ENCODE results near the gene FHL2.
"Not testable (repeated sequence)": the region's sequence is repeated elsewhere in the genome, so short reads cannot be mapped to it uniquely, and the experiment has no call there.

The FHL2 gene

DNA sequence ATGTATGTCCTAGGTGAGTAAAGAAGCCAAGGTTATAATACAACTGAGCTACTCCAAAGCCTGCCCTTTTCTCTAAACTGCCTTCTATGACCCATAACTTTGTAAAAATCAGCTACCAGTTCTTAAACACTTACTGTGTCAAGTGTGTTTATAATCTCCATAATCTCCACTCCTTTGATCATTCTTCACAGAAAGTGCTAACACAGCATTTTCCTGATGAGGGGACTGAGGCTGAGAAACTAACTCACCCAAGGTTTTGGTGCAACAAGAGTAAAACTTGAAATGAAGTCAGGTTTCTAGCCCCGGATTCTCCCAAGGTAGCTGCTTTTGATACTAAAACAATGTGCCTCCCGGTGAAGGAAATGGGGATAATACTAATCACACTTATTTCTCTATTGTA is 63.4 kb downstream of the FHL2 start:
- DNase-seq, result no peak

DNA sequence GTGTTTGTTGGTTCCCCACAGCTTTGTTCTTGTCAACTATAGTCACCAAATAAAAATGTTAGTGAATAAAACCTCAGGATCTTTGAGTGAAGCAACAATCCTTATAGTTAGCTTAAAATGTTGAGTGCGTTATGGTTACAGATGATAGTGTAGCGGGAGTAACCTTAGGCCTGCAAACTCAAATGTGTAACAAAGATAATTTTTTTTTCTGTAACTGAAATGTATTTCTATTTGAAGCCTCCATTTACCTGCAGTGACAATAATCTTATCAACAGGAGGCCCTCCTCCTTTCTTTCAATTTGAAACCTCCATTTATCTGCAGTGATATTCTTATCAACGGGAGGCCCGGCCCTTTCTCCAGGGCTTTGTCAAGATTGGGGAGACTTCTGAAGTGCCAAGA is 64.6 kb downstream of the FHL2 start:
- DNase-seq, result no peak

DNA sequence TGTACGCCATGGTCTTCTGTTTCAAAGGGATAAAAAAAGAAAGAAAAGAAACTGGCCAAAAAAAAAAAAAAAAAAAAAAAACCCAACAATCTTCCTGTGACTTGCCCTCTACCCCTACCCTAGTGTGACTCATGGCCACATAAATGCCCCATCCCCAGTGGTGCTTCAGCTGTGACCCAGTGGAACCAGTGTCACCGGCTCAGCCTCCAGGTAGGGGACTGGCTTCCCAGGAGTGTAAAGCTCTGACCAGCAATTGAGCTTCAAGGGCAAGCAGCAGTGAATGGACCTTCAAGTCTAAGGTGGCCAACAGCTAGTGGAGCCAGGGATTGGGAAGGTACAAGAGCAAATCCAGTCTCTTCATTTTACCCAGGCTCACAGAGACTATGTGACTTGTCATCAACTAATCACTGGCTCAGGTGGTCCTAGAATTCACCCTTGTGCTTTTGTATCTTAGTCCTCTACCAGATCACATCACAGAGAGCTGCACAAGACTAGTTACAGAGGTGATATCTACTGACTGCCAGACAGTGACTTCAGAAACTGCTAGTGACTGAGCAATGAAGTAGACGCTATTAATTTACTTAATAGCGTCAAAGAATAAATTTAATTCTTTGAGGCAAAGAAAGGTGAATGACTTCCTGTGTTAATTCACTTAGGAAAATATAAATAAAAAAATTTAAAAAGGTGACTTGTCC is 68.0 kb downstream of the FHL2 start:
- DNase-seq, result no peak

DNA sequence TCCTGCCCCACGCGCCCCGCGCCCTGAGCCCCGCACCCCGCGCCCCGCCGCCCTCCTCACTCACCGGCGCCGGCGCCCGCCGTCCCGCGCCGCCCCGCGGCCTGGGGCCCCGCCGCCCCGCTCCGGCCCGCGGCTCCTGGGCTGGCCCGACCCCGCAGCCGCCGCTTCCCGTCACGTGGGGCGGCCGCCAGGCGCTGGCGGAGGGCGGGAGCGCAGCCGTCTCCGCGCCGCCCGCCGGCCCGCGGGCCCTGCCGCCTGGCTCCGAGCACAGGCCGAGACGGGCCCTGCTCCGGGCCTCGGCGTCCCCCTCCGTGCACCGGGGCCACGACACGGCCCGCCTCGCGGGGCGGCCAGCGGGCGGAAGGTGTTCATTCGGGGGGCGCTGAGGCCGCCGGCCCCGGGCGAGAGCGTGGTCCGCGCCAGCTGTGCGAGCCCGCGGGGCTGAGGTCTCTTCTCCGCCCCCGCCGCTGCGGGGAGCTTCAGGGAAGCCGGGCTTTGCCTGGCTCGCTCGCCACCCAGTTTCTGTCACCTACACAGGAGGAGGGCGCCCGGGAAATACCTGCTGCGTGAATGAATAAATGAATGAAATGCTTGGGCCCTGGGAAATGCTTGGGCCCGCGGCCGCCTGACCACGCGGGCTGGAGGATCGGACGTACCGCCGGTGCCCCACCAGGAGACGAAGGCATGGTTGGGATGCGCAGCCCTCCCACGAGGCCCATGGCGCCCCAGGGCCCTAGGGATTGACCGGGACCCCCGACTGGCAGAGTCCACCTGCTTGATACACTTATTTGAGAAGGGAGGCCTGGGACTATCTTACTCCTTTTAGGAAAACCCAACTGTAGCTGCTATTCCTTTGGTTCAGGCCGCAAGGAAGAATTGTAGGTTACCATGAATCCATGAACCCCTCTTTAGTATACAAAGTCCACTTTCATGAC is 69.0 kb downstream of the FHL2 start, which contains the start of gene TGFBRAP1:
Gene TGFBRAP1, minus strand, starts transcription at position 175 of the 935 bp plus-strand sequence. CDS start 21,434 bp downstream, outside the sequence.
- no peak for DNase-seq

DNA sequence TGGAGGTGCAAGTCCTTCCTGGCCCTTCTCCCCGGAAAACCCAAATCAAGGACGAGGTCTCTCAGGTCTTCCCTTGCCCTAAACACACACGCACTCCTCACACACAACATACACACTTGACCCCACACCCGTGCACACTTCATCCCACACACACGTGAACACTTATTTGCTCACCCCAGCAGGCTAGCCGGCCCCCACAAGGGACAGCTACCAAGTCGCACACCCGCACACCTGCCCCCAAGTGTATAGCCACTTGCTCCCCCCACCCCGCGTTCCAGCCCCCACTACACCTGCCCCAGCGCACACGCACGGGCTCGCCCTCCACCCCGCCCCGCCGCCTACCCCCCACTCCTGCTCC is 69.7 kb downstream of the FHL2 start:
- no peak for DNase-seq

DNA sequence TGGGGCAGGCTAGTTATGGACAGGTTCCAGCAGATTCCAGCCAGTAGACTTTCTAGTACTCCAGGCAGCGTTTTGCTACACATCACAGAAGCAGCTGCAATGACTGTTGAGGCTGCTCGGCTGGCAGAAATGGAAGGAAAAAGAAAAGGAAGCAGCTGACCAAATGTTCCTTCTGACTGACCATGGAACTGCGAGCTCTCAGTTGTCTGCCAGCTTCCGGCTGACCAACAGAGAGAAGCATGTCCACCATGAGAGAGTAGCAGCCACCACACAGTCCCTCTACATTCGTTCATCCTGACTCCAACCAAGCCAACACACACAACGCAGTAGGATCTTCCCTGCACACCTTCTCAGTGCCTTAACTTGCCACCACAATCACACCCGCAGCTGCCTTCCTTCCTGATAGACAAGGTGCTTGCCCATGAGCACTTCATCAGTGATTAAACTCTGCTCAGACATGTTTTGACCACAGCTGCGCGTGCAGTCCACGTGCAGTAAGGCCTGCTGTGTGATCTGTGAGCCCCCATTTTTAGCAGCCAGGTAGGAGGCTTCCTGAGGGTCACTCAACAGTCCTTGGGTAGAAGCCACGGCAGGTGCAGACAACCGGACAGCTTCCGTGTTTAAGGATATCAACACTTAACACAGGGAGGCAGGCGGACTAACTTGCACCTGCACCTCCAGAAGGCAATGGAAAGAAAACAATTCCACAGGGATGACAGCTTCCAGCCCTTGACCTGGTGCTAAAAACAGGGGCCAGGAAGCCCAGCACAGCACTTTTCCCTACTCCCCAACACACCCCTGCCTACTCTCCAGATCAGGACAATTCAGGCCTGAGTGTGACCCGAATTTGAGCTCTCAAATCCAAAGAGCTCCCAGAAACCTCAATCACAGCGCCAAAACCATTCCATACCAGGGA is 70.3 kb downstream of the FHL2 start:
- no peak for DNase-seq

DNA sequence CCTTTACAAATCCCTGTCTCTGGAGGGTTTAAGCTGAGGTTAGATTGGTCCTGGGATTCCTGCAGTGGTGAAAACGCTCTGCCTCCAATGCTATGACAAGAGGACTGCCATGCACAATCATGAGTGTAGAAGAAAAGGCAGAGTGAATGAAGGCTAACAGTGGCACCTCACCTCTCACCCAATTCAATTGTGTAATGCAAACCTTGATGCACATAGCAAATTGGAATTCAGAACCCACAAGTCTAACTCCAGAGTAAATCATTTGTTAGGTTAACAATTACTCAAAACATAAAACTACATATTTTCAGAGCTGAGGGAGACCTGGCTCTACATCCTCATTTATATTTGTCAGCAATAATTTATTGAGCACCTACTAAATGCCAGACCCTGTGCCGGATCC is 71.2 kb downstream of the FHL2 start:
- DNase-seq, result no peak

DNA sequence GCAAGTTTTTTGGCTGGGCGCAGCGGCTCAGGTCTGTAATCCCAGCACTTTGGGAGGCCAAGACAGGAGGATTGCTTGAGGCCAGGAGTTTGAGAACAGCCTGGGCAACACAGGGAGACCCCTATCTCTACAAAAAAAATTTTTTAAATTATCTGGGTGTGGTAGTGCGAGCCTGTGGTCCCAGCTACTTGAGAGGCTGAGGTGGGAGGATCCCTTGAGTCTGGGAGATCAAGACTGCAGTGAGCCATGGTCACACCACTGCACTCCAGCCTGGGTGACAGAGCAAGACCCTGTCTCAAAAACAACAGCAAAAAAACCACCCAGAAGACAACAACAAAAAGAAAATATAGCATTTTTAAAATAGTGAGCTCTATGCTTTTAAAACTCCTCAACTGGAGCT is 71.6 kb downstream of the FHL2 start:
- DNase-seq, result not testable (repeated sequence)

DNA sequence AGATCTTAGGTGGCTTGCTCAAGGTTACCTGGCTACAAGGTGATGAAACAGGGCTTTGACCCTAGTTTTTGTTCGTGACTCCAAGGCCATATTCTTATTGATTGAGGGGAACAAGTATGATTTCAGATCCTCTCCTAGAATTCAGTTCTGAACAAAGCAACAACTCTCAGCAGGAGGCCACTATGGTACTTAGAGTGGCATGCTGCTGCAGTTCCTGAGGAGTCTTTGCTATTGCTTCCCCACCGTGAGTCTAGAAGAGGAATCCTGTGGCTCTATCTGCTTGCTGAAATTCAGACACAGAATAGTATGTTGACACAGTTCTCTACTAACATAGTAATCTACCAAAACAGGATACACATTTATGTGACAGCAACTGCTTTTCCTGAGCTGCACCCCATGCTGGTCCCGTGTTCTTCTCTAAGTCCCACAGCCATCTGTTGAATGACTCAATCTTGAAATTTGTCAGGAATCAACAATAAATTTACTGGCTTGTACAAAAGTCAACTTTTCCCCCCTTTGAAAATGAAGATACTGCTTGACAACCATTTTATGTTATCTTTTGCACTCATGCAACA is 73.4 kb downstream of the FHL2 start:
- no peak for DNase-seq

DNA sequence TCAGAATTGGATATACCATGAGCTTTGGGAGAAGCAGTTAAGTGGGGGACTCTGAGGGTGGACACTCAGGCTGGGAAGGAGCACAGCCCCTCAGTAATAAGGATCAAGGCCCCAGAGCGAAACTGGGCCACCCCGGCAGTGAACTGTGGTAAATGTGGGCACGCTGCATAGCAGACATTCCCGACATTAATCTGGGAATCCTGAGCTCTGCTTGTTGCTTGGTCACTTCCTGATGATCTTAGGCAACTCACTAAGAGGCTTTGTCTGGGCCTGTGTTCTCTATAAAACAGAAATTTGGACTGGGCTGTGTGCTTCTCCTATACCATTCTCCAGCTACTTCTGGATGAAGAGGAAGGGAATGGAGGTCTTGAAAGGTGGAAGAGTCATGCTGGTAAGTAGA is 74.1 kb downstream of the FHL2 start:
- DNase-seq, result no peak

DNA sequence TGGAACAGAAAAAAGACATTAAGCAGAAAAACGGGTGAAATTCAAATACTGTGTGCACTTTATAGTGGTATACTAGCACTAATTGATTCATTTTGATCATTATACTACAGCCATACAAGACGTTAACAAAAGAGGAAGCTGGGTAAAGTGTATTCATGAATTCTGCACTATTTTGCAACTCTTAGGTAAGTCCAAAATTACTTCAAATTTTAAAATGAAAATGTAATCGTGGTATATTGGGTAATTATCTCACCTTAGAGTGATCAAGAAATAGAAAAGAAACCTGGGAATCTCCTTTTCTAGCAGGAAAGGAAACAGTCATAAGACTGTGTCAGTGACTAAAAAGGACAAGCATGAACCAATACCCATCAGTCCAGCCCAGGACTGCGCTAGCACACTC is 74.8 kb downstream of the FHL2 start:
- DNase-seq, result no peak

DNA sequence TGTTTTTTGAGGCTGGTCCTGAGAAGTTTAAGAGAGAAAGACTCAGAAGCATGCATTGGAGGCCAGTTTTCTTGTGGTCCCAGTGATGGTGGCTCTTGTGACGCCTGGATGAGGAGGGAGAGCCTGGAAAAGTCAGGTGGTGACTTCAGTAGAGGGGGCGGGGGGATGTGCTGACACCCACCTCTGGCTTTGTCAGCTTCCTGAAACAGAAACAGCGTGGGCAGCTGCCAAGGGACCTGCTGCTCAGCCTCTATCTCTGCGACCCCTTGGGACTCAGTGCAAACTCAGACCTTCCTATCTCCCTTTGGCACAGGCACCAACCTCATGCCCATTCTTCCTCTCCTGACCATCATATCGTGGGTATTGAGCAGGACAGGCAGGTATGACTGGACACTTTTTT is 75.7 kb downstream of the FHL2 start:
- DNase-seq, result no peak

DNA sequence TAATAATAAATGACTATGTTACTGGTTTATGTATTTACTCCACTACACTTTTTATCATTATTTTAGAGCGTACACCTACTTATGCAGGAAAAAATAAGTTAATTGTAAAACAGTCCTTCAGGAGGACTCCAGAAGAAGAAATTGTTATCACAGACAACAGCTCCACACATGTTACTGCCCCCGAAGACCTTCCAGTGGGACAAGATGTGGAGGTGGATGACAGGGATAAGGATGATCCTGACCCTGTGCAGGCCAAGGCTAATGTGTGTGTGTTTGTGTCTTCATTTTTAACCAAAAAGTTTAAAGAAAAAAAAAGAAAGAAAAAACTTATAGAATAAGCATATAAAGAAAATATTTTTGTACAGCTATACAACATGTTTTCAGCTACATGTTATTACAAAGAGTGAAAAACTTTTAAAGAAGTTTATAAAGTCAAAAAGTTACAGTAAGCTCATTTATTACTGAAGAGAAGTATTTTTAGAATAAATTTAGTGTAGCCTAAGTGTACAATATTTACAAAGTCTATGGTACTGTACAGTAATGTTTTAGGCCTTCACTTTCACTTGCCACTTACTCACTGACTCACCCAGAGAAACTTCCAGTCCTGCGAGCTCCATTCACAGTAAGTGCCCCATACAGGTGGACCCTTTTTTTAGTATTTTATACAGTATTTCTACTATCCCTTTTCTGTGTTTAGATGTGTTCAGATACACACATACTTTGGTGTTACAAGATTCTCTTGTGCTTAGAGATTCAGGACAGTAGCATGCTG is 76.8 kb downstream of the FHL2 start:
- DNase-seq, result no peak

DNA sequence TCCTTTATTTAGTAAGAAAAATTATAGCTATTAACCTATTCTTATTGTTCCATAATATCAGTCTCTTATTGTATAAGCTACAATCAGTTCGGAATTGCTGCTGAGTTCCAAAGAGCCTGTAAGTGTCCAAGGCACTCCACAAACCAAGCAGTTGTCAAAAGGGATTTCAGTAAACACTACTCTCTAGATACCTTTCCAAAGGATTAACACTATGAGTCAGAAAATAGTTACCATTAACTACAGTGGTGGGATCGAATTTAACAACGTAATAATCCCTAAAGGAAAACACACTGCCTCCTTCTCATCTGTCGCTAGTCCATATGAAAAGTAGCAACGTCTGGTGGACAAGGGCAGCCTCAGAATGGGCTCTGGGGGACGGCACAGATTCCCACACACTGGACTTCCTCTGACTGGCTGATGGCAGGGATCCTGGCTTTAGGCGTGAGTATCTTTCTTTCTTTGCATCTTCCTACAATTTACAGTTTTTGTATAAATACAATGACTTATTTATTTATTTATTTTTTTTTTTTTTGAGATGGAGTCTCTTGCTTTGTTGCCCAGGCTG is 78.1 kb downstream of the FHL2 start:
- no peak for DNase-seq

DNA sequence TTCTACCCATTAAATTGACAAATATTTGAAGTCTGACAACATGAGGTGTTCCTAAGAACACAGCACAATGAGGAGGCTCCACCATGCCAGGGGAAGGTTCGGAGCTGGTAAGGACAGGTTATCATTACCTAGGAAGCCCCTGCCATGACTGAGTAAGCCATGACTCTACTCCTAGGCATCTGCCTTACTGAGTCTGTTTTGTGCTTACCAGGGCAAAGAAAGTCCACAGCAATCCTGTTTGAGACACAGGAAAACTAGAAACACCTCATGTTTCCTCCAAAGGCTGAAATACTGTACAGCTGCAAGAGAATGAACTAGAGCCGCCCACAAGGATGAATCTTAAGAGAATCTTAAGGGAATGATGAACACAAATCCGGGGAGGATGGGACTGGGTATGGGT is 80.9 kb downstream of the FHL2 start:
- DNase-seq, result no peak

DNA sequence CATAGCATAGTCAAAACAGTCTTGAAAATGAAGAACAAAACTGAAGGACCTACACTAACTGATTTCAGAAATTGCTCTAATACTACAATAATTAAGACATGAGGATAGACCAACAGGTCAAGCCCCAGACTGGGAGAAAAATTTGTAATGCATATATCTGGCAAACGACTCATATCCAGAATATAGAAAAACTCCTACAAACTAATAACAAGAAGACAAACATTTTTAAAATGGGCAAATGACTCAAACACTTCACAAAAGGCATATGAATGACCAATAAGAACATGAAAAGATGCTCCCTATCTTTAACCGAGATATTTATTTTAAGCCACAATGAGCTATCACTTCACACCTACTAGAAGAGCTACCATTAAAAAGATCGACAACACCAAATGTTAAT is 83.5 kb downstream of the FHL2 start:
- DNase-seq, result no peak

DNA sequence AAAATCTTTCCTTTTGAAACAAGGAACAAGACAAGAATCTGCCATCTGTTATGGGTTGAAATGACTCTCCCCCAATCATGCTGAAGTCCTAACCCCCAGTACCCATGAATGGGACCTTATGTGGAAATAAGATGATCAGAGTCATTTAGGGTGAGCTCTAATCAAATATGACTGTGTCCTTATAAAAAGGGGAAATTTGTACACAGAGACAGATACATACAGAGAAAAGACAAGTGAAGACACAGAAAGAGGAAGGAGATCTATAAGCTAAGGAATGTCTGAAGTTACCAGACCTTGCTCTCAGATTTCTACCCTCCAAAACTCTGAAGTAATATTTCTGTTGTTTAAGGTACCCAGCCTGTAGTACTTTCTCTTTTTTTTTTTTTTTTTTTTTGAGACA is 85.0 kb downstream of the FHL2 start:
- no peak for DNase-seq
